ENCODE measurements around the gene LILRA1. TPM values are rescaled to one million over a fixed set of nuclear protein-coding genes. Genes with fewer than 3 reads are reported as not detected.
"Not testable (repeated sequence)": the region's sequence is repeated elsewhere in the genome, so short reads cannot be mapped to it uniquely, and the experiment has no call there.

The LILRA1 gene
- 1 to 10 TPM in 1 of 4 donors, under 1 TPM in 3; 0.23 to 2.0 (median 0.47) TPM for total RNA-seq

- H3K36me3 ChIP-seq; DNase-seq (ENCODE audit: extremely low spot score); H3K4me3 ChIP-seq; H3K27ac ChIP-seq (replicated peaks in 1 of 4); intact Hi-C loops (cut with DNase I); H3K4me1 ChIP-seq: not testable (repeated sequence)
- 72% methylated on average over 6 of the region's 6 CpGs for WGBS
- Histone ChIP-seq H3K9me3 (peaks cover 0 to 12% (median 10%) of the 10 kb centered on the region in 4 donors), H3K27me3 (peaks cover 0 to 25% (median 0%) of the 10 kb centered on the region in 4 donors)
Observed at GRCh38 chr19:54593445-54593844, at the start of gene LILRA1. TSS of gene LILRA1 (plus strand) at chr19:54593632. CDS start at chr19:54594245, 613 bp downstream.

GRCh38 chr19:54548806-54549205, 44.6 kb upstream of the LILRA1 start:
- Histone ChIP-seq H3K27me3 (peaks cover 0 to 23% (median 0%) of the 10 kb centered on the region in 4 donors), H3K4me3 (no peak overlapping the region), H3K27ac (replicated peaks in 1 of 4) (no peak overlapping the region), H3K9me3 (no peaks in the 10 kb centered on the region), H3K4me1 (no peaks in the 10 kb centered on the region), H3K36me3 (no peaks in the 10 kb centered on the region)
- intact Hi-C loops (cut with DNase I), result no loop called here
- no peak for TF ChIP-seq POLR2AphosphoS5 (IDR thresholded peaks at IDR 0.05)
- TF ChIP-seq POLR2A (IDR thresholded peaks at IDR 0.05; ENCODE audit: low read depth), result no peak
- TF ChIP-seq, protein P1, sequence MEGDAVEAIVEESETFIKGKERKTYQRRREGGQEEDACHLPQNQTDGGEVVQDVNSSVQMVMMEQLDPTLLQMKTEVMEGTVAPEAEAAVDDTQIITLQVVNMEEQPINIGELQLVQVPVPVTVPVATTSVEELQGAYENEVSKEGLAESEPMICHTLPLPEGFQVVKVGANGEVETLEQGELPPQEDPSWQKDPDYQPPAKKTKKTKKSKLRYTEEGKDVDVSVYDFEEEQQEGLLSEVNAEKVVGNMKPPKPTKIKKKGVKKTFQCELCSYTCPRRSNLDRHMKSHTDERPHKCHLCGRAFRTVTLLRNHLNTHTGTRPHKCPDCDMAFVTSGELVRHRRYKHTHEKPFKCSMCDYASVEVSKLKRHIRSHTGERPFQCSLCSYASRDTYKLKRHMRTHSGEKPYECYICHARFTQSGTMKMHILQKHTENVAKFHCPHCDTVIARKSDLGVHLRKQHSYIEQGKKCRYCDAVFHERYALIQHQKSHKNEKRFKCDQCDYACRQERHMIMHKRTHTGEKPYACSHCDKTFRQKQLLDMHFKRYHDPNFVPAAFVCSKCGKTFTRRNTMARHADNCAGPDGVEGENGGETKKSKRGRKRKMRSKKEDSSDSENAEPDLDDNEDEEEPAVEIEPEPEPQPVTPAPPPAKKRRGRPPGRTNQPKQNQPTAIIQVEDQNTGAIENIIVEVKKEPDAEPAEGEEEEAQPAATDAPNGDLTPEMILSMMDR (IDR thresholded peaks at IDR 0.05), result no peak
- TF ChIP-seq EP300 (IDR thresholded peaks at IDR 0.05), result no peak
- 80% methylated on average over 10 of the region's 16 CpGs for WGBS
- DNase-seq (ENCODE audit: extremely low spot score), result peak; percentile 60

DNA sequence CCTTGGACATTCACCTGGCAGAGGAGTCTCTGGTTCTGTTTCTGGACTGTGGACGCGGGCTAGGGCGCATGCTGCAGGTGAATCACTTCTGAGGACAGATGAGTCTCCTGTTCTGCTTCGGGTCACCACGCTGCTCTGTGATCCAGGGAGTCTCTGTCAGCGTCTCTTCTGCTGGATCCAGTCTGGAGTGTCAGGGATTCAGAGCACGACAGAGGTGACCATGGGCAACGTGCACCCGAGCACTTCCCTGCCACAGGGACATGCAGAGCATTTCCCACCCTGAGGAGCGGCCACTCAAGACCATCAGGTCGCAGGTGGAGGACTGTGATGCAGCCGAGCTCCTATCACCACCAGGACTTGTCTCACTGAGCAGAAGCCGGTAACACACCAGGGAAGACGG, 44.2 kb upstream of the LILRA1 start:
- no peaks in the 10 kb centered on the region for H3K4me1 ChIP-seq
- H3K27me3 ChIP-seq, result peaks cover 0 to 20% (median 0%) of the 10 kb centered on the region in 4 donors
- intact Hi-C loops (cut with DNase I), result no loop called here
- TF ChIP-seq, protein P1 (IDR thresholded peaks at IDR 0.05), result no peak
- TF ChIP-seq EP300 (IDR thresholded peaks at IDR 0.05) (no peak), POLR2AphosphoS5 (IDR thresholded peaks at IDR 0.05) (no peak), POLR2A (IDR thresholded peaks at IDR 0.05; ENCODE audit: low read depth) (no peak)
- 71% methylated on average over 9 of the region's 14 CpGs for WGBS
- H3K9me3 ChIP-seq, result no peaks in the 10 kb centered on the region
- no peak overlapping the region for H3K4me3 ChIP-seq
- H3K36me3 ChIP-seq, result no peaks in the 10 kb centered on the region
- no peak overlapping the region for H3K27ac ChIP-seq (replicated peaks in 1 of 4)
- DNase-seq (ENCODE audit: extremely low spot score), result peak; percentile 78

DNA sequence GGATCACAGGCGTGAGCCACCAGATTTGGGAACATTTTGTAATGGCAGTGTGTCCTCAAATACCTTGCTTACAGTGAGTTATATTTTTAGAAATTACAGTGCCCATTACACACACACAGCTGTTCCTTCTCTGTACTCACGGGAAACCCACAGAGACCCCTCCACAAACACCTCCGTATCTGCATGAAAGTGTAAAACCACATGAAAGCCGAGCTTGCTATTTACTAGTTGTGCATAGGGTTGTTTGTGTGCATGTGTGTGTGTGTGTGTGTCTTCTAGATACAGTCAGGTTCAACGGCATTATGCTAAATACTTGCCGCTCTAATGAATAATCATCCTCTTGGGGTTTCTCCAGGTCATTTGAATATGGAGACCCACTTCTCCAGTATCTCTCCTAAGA, 42.1 kb upstream of the LILRA1 start:
- TF ChIP-seq, protein P1 (IDR thresholded peaks at IDR 0.05), result no peak
- no peak for TF ChIP-seq POLR2AphosphoS5 (IDR thresholded peaks at IDR 0.05)
- TF ChIP-seq POLR2A (IDR thresholded peaks at IDR 0.05; ENCODE audit: low read depth), result no peak
- no peak for TF ChIP-seq EP300 (IDR thresholded peaks at IDR 0.05)
- no peaks in the 10 kb centered on the region for H3K4me1 ChIP-seq
- H3K27ac ChIP-seq (replicated peaks in 1 of 4), result no peak overlapping the region
- intact Hi-C loops (cut with DNase I), result no loop called here
- H3K9me3 ChIP-seq, result no peaks in the 10 kb centered on the region
- H3K4me3 ChIP-seq, result no peak overlapping the region
- H3K36me3 ChIP-seq, result no peaks in the 10 kb centered on the region
- DNase-seq (ENCODE audit: extremely low spot score), result peak; percentile 5
- WGBS, result 75% methylated on average over 6 of the region's 6 CpGs
- H3K27me3 ChIP-seq, result peaks cover 0 to 27% (median 0%) of the 10 kb centered on the region in 4 donors

DNA sequence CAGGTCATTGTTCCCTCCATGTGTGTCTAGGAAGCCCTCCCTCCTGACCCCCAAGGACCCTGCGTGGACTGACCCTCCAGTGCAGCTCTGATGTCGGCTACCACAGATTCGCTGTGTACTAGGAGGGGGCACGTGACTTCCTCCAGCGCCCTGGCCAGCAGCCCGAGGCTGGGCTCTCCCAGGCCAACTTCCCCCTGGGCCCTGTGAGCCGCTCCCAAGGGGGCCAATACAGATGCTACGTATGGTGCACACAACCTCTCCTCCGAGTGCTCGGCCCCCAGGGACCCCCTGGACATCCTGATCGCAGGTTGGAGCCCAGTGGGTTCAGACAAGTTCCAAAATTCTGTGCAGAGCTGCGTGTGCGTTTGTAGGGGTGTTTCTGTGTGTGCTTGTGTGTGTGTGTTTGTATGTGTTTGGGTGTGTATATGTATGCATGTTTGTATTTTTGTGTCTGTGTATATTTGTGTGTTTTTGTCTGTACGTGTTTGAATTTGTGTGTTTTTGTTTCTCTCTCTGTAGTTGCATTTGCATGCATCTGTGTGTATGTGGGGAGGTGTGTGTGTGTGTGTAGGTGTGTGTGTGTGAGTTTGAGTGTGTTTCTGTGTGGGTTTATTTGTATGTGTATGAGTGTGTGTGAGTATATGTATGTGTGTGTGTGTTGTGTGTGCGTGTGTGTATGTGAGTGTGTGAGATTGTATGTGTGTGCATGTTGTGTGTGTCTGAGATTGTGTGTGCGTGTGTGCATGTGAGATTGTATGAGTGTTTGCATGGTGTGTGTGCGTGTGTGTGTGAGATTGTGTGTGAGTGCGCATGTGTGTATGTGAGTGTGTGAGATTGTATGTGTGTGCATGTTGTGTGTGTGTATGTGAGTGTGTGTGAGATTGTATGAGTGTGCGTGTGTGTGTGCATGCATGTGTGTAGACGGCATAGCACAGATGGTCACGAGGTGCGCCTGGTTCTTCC, 41.2 kb upstream of the LILRA1 start:
- no peak for TF ChIP-seq EP300 (IDR thresholded peaks at IDR 0.05)
- no peak for TF ChIP-seq POLR2AphosphoS5 (IDR thresholded peaks at IDR 0.05)
- no peak for TF ChIP-seq POLR2A (IDR thresholded peaks at IDR 0.05; ENCODE audit: low read depth)
- TF ChIP-seq, protein P1 (IDR thresholded peaks at IDR 0.05), result no peak
- intact Hi-C loops (cut with DNase I), result no loop called here
- DNase-seq (ENCODE audit: extremely low spot score), result peak; percentile 90

More for the DNA sequence above, 41.2 kb upstream of the LILRA1 start:
- H3K27ac ChIP-seq (replicated peaks in 1 of 4), result no peak overlapping the region
- H3K36me3 ChIP-seq, result no peaks in the 10 kb centered on the region
- peaks cover 0 to 27% (median 0%) of the 10 kb centered on the region in 4 donors for H3K27me3 ChIP-seq
- H3K9me3 ChIP-seq, result no peaks in the 10 kb centered on the region
- H3K4me1 ChIP-seq, result no peaks in the 10 kb centered on the region
- WGBS, result 82% methylated on average over 22 of the region's 22 CpGs
- H3K4me3 ChIP-seq, result no peak overlapping the region

Measured in esophagus muscularis mucosa (tissue), 4 donors.